ENCODE results near the gene GCH1.
A peak's percentile ranks its signal among the peaks of the same experiment; 100 is the strongest.

GCH1 gene

GRCh38 chr14:54857830-54858269 lies 44.8 kb downstream of the GCH1 start:
- FAIRE-seq, result no peak

DNA sequence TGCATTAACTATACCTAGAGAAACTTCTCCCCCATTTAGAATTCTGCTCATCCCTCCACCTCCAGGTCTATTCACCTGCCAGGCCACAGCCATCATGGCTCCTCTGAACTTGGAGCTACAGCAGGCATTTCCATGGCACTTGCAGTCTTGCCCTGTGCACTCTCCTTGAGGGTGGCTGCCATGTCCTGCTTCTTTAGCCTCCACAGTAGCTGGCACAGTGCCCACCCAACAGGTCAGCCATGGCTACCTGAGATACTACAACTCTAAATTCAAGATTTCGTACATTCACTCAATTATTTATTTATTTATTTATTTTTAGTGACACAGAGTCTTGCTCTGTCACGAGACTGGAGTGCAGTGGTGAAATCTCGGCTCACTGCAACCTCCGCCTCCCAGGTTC lies 46.5 kb downstream of the GCH1 start:
- no peak for FAIRE-seq

DNA sequence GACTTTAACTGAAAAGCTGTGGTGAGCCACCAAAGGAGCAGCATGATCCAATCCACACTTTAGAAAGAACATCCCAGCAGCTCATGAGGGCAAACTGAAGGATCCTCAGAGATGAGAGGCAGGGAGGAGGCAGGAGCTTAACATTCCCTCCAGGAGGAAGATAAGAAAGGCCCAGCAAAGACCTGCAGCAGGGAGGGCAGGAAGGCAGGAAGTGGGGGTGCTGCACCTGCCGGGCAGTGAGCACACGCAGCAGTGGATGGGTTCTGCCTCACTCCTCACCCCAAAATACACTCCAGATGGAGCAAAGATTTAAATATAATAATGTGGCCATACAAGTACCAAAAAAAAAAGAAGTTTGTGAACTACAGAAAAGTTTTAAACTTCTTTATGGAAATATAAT lies 48.4 kb downstream of the GCH1 start:
- no peak for FAIRE-seq

DNA sequence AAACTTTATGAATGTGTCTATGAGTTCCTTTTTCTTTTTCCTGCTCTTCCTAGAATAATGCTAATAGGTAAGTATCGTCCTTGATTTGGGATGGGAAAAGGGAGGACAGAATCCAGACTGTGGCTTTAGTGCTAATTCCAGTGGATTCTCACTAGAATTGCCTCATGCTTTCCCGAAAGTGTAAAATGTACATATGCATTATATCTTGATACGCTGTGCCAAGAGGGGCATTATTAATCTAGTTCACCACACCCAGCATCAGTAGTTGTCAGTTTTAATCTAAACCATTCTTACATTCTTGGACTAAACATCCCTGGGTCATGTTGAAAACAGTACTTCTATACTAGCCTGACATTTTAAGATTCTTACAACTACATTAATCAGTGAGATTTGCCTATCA lies 49.3 kb downstream of the GCH1 start:
- FAIRE-seq, result no peak

DNA sequence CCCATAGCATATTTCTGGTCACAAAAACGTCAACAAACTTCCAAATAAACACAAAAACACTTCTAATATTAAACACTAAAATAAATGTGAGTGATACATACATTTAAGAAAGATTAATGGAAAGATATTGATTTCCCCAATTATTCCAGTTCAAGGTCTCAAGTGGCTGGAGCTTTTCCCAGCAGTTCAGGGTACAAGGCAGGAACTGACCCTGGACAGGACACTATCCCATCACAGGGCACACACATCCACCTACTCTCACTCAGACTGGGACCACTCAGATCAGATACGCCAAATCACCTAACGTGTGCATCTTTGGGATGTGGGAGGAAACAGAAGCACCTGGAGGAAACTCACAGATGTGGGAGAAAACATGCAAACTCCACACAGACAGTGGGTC lies 50.4 kb downstream of the GCH1 start:
- FAIRE-seq, result no peak

DNA sequence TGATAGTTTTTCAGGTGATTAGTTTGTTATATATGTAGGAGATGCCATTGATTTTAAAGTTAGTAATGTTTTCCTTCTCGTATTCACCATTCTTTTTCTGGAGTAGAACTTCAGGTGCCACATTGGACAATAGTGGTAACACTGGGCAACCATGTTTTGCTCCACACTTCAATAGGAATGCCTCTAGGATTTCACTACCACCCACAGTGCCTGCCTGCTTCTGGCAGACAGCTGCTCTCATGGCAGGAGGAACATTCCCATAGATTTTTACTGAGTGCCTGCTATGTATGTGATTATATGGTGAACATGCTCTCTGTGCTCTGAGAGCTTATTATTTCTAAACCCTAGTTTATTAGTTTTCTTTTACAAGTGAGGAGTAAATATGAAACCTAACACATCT lies 53.7 kb downstream of the GCH1 start:
- FAIRE-seq, result no peak

DNA sequence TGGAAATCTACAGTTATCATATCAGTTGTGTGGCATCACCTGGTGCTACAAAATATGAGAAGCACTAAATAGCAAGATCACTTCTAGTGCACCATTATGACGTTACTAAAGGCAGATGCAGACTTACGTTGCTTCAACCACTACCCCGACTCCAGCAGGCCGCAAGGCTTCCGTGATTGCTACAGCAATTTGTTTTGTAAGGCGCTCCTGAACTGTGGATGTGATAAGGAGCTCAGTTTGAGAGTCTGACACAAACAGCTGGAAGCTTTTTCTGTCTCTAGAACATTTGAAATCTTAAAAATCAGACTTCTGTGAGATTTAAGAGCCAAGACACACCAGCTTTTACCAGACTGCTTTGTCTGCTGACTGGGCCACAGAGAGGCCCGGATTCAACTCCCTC lies 57.0 kb downstream of the GCH1 start:
- FAIRE-seq, result no peak

DNA sequence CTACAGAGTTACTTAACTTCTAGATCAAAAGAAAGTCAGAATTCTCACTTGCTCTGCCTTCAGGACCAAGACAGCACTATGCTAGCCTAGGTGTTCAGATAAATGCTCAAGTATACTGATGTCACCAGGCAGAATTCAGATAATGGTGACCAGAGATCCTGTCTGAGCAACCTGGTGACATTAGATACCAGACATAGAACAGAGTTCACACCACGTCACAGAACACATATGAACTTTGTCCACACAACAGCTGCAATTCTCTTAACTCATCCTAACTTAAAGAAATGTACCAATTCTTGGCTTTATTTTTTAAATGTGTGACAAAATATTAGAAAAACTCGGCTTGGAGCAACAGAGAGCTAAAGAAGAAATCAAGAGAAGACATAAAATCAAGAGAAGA lies 58.1 kb downstream of the GCH1 start:
- no peak for FAIRE-seq

GRCh38 chr14:54840798-54841197 lies 61.8 kb downstream of the GCH1 start:
- no peak for FAIRE-seq

GRCh38 chr14:54840336-54840735 lies 62.3 kb downstream of the GCH1 start:
- FAIRE-seq, result no peak

GRCh38 chr14:54839701-54840119 lies 62.9 kb downstream of the GCH1 start:
- FAIRE-seq, result no peak

- FAIRE-seq, result no peak
These were observed 63.6 kb downstream of the GCH1 start for GRCh38 chr14:54838931-54839512.

DNA sequence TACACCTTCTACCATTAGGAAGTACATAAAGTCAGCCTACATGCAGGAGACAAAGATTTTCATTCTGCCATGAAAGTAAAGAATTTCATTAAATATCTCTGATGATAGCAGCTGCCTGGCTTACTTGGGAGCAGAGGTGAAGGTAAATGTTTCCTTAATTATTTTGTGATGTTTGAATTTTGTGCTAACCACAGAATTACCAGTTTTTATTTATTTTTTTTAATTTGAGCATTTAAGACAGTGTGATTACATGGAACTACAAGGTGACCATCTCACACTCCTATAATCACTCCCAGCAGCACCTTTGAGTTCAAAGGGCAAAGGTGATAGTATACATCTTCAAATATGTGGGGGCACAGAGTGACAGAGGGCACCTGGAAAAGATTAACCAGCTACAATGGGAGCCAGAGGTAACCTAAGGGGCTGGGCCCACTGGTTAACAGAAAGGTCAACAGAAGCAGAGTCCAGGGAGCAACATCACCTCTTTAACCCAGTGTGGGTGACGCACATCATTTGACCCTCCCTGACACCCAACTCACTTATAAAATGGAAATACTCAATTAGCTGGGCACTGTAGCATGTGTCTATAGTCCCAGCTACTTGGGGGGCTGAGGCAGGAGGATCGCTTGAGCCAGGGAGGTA lies 65.0 kb downstream of the GCH1 start:
- no peak for FAIRE-seq

GRCh38 chr14:54836231-54836630 lies 66.4 kb downstream of the GCH1 start:
- no peak for FAIRE-seq

DNA sequence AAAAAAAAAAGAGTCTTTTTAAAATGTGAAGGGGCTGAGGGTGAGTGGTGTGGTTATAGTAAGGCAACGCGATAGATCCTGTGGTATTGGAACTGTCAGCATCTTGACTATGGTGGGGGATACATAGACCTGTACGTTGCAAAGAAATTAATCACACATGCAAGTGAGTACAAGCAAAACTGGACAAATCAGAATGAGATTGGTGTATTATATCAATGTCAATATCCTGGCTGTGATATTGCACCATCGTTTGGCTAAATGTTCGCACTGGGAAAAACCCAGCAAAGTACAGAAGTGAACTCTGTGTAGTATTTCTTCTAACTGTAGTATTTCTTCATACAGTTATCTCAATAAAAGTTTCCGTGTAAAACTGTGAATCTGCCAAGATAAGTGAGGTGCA lies 67.9 kb downstream of the GCH1 start:
- no peak for FAIRE-seq

- FAIRE-seq, result no peak
These were observed 68.5 kb downstream of the GCH1 start for GRCh38 chr14:54834081-54834480.

DNA sequence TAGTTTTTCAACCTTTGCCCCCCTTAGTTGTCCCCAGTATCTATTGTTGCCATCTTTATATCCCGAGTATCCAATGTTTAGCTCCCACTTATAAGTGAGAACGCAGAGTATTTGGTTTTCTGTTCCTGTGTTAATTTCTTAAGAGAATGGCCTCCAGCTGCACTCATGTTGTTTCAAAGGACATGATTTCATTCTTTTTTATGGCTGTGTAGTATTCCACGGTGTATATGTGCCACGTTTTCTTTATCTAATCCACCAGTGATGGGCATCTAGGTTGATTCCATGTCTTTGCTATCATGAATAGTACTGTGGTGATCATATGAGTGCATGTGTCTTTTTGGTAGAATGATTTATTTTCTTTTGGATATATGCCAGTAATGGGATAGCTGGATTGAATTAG lies 72.0 kb downstream of the GCH1 start:
- no peak for FAIRE-seq

DNA sequence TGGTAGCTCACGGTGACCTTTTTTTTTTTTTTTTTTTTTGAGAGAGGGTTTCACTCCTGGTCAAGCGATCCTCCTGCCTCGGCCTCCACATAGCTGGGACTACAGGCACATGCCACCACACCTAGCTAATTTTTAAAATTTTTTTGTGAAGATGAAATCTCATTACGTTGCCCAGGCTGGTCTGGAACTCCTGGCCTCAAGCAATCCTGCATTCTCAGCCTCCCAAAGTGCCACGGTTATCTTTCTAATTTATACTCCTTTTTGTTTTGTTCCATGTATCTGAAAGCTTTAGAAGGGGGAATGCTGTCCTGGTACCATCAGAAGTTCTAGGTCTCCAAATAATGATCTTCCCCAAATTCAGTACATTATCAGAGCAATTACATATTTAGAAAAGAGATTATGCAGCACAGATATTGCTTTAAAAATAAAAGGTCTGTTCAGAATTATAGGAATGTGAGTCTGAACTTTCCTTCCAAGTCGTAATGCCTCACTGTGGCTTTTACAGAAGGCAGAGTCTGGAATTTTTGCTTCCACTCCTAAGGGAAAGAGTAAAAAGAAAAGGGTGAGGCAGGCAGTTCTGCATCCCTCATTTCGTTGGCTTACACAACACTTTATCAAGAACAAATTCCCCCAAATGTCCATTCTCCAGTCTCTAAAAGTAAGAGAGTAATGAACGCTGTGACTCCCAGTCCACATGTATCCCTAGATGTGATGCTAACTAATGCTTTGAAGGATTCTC lies 73.0 kb downstream of the GCH1 start:
- FAIRE-seq, result no peak

GRCh38 chr14:54828037-54828436 lies 74.6 kb downstream of the GCH1 start:
- FAIRE-seq, result no peak

DNA sequence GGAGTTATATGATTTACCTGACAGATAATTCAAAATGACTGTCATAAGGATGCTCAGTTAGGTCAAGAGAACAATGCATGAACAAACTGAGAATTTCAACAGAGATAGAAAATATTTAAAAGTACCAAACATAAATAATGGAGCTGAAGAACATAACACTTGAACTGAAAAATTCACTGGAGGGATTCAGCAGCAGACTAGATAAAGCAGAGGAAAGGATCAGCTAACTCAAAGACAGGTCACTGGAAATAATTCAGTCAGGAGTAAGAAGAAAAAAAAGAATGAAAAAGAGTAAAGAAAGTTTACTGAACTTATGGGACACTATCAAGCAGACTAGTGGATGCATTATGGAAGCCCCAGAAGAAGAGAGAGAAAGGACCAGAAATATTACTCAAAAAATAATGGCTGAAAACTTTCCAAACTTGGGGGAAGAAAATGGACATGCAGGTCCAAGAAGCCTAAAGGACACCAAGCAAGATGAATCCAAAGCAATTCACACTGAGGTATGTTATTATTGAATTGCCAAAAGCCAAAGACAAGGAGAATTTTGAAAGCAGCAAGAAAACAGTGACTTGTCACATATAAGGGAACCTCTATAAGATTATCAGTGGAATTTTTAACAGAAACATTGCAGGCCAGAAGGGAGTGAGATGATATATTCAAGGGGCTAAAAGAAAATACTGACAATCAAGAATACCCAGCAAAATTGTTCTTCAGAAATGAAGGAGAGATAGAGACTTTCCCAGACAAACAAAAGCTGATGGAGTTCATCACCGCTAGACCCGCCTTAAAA lies 78.7 kb downstream of the GCH1 start:
- no peak for FAIRE-seq

- FAIRE-seq, result no peak
These were observed 79.9 kb downstream of the GCH1 start for GRCh38 chr14:54822685-54823084.

DNA sequence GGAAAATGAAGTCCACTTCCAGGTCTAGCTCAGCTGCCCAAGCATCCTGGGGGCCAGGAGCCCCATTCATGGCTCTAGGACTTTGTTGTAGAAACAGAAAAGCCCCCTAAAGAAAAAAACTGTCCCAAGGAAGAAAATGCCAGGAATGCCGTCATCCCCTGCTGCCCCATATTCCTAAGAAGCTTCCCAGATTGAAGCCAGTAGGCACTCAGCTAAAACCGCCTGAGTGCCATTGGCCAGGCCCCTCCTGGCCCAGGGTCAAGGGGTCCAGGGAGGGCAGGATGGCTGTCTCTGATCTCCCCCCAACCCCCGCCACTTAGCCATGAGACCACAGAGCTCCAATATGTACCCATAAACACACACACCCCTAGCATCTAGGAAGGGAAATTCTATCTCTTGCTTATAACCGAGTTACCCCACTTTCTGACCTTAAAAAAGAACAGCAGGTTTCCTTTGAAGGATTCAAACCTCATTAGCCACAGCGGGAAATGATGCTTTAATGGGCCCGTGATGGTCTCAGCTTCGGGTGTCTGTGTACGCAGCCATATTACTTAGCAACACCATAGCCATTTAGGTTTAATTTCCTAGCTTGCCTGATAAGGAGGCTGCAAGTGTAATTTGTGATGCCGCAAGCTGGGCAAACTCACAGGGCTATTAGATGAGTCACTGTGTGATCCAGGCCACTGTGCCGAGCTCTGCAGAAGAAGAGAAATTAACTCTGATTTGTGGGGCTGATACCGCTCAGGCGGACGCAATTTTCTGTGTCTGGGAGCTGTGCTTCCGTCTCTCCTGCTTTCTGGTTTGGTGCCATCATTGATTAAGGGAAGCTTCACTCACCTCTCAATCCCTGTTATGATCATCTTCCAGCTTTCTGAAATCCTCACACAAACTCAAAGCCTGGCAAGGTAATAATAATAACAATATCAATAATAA lies 84.2 kb downstream of the GCH1 start:
- peak; percentile 99 for FAIRE-seq
